Mucosa of gallbladder (tissue), 1 donor: Measurements from ENCODE around the gene AKAP6. TPM values are rescaled to one million over a fixed set of nuclear protein-coding genes. Genes with fewer than 3 reads are reported as not detected.

Experiments used
- DNase-seq: peaks from one replicate; pipeline ENCODE4 v3.0.0-alpha.2; 2020; ENCODE audit warnings: low spot score
- total RNA-seq: library from RNA; stranded (reverse); gene quantifications from one replicate; pipeline ENCODE4 v1.2.1, GENCODE V29; 2021
- donor health status: DM: no; HTN: no; CAD: no.

The AKAP6 gene
- total RNA-seq, 1 donor from 2014 or later: 40.1 TPM

DNA sequence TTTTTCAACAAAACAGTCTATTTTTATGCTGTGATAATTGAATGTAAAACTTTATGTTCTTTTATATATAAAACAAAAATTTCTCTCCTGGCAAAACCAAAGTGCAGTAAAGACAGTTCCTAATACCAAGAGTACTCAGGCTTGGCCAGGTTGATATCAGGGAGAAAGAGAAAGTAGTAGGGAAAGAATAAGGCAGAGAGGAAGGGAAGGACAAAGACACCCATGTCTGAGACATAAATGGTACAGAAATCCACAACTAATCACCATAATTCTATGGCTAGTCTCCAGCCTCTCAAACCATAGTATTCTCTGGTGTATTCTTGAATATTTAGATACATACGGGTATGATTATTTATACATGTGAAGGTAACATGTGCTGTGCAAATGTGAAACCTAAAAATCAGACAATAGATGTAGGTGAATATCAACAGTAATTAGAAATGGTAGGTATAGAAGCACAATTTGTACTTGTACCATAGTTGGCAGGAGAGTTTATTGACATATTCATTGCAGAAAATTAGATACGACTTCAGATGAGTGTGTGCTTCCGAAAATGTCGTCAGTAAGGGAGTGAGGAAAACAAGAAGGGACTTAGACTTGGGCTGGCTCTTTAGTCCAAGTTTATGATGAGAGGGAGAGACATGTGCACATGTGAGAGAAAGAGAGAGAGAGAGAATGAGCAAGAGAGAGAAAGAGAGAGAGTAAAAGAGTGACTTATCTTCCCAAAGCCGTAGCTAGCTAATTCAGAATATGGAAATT lies 378.8 kb downstream of the AKAP6 start:
- no peak for DNase-seq

DNA sequence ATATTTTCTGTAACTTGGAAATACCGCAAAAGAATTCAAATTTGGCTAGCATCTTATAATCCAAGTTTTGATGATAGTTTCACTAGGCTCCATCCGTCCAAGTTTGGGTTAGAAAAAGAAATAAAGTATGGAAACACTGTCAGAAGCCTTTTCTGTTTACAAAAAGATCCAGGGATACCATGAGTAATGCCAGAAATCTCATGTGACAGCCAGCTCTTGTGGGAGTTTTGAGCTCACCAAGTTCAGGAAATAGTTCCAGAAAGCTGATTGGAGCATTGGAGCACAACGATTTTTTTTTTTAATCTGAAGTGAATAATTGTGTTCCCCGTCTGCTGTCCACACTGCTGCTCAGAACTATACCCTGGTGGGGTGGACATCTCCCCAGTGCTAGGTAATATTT lies 379.9 kb downstream of the AKAP6 start:
- DNase-seq: peak; percentile 40

- DNase-seq: no peak
Measured at GRCh38 chr14:32710231-32710671, 381.2 kb downstream of the AKAP6 start.

DNA sequence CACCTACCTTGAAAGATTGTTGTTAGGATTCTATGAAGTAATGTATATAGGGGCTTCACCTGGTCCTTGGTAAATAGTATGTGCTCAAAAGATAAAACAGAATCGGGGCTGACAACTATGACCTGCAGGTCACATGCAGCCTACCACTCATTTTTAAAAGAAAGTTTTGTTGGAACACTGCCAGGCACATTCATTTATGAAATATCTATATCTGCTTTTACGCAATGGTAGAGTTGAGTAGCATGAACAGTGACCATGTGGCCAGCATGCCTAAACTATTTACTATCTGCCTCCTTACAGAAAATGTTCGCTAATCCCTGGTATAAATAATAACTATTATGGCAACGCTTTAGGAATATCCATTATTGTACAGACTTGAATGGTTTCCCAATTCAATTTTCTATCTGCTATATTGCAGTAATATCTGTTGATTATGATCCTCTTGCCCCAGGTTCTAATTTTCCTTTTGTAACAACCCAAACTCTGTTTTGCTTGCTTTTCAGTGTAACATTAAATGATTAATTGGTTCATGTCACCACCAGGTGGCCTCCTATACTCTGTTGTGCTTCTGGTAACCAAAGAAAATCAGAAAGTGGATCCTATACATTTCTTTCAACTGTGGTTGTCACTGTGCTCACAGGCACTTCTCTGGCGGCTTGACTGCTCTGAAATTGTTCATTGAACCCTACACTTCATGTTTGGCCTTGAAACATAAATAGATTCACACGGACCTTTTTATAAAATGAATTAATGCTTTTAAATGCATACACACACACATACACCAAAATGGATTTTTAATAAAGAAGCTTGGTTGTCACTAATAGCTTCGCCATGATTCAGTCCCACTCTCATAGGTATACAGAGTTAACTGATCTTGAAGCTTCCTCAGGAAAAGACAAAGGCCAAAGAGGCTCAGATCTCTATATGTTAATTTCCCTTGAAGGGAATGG lies 381.9 kb downstream of the AKAP6 start:
- DNase-seq: no peak

DNA sequence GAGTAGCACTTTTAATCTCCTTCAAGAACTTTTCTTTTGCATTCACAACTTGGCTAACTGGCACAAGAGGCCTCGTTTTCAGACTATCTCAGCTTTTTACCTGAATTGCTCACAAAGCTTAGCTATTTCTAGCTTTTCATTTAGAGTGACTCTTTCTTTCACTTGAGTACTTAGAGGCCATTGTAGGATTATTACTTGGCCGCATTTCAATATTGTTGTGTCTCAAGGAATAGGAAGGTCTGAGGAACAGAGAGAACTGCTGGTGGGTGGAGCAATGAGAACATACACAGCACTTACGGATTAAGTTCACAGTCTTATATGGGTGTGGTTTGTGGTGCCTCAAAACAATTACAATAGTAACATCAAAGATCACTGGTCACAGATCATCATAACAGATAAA lies 384.8 kb downstream of the AKAP6 start:
- no peak for DNase-seq

GRCh38 chr14:32719601-32720000 lies 390.5 kb downstream of the AKAP6 start:
- DNase-seq: no peak

- DNase-seq: no peak
Measured at GRCh38 chr14:32720927-32721326, 391.8 kb downstream of the AKAP6 start.

DNA sequence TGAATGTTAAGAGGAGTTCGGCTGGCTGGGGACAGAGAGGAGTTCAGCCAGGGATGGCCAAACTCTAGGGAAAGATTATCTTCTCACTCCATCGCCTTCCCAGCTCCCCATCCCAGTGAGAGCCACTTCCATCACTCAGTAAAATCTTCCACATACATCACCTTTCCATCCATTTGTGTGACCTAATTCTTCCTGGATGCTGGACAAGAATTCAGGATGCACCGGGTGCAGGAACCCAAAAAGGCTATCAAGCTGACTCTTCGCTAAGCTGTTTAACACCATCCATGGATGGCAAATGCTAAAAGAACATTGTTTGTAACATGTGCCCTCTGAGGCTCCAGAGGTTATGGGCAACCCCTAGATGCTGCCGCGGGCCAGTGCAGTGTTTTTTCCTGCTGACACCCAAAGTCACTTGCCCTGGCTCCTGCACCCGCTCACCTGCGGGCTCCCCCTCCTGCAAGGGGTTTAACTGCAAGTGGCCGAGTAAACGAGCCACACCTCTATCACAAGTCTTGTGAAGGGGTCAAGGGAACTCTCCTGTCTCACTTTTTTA lies 393.6 kb downstream of the AKAP6 start:
- no peak for DNase-seq

GRCh38 chr14:32724867-32725471 lies 395.9 kb downstream of the AKAP6 start:
- DNase-seq: no peak

- DNase-seq: no peak
Measured at GRCh38 chr14:32726516-32726915, 397.4 kb downstream of the AKAP6 start.

GRCh38 chr14:32727832-32728231 lies 398.7 kb downstream of the AKAP6 start:
- DNase-seq: no peak

- DNase-seq: no peak
Measured at GRCh38 chr14:32728526-32728925, 399.4 kb downstream of the AKAP6 start.

DNA sequence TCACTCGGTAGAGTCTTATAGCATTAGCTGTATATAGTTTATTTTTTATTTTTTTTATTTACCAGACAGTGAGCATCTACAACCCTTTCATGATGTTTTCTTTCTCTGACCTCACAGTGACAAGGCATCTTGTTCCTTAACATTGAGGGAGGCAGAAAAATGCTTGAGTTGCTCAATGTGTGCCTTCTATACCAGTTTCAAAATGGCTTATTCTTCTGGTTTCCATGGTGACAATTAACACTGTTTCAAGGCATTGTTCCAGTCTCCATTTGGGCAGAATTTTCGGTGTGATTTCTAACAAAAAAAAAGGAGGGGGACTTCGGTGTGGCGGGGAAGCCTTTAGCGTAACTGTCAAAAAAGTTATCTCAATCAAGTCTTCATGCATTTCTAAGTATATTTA lies 399.9 kb downstream of the AKAP6 start:
- DNase-seq: no peak

GRCh38 chr14:32731249-32731648 lies 402.2 kb downstream of the AKAP6 start:
- no peak for DNase-seq

DNA sequence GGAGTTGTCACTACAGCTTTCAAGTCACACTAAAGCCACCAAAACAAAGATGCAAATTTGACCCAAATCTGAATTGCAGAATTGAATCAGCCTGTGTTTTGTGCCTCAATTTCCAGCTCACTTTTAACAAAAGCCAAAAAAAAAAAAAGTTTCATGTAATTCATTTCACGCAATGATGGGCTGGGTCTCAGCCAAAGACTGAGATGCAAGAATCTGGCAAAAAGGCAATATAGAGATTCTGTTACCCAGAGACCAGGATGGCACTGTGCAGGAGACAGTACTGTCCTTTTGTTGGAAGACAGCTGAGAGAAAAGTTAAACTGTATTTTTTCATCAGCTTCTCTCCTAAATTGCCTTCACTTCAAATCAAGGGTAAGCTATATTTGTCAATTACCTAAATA lies 403.9 kb downstream of the AKAP6 start:
- DNase-seq: no peak

GRCh38 chr14:32734261-32734660 lies 405.2 kb downstream of the AKAP6 start:
- DNase-seq: no peak

DNA sequence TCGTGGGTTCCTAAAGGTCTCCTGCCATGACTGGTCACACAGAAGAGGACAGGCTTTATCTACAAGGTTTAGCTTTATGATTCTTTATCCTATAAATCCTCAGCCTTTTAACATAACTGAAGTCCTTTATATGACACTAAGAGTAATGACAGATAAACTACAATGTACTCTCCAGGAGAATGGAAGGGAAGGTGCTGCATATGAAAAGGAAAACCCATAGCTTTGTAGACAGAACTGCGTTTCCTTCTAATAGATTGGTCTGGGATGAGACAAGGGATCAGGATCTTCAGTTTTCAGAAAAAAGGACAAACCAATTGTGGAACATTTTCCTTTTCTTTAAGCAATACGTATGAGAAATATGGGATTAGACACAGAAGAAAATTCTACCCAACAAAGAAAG lies 408.5 kb downstream of the AKAP6 start:
- DNase-seq: no peak

DNA sequence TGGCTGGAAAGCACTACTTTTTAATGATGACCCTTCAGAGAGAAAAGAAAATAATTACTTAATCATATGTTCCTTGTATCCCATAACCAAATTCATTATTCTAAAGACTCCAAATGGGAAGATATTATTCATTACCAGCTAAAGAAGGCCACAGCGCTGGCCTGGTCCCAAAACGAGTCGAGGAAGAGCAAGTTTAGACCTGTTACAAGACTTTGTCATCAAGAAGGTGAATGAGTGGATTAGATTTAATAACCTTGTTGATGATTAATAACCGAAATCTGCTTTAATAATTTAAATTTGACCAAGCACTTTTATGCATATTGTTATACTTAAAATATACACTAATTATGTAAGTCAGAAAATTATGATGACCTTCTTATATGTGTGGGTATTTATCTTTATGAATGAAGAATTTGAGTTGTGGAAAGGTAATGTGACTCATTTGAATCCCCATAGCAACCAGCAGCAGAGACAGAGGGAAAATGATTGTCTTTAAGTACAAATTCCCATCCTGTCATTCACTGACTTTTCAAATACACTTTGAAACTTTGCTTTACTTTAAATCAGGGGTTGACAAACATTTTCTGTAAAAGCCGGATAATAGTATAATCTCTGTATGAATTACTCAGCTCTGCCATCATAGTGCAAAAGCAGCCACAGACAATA lies 409.2 kb downstream of the AKAP6 start:
- no peak for DNase-seq

DNA sequence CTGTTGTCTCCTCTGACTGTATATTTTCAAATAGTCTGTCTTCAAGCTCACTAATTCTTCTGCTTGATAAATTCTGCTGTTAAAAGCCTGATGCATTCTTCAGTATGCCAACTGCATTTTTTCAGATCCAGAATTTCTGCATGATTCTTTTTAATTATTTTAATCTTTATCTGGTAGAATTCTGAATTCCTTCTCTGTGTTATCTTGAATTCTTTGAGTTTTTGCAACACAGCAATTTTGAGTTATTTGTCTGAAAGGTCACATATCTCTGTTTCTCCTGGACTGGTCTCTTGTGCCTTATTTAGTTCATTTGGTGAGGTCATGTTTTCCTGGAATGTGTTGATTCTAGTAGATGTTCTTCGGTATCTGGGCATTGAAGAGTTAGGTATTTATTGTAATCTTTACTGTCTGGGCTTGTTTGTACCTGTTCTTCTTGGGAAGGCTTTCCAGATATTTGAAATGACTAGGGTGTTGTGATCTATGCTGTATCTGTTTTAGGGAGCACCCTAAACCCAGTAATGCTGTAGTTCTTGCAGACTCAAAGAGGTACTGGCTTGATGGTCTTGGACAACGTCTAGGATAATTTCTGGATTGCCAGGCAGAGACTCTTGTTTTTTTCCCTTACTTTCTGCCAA lies 415.8 kb downstream of the AKAP6 start:
- DNase-seq: no peak

GRCh38 chr14:32754209-32754608 lies 425.1 kb downstream of the AKAP6 start:
- no peak for DNase-seq

- no peak for DNase-seq
Measured at GRCh38 chr14:32756173-32756572, 427.1 kb downstream of the AKAP6 start.
